ENCODE measurements around the gene XXYLT1.

Gene XXYLT1

DNA sequence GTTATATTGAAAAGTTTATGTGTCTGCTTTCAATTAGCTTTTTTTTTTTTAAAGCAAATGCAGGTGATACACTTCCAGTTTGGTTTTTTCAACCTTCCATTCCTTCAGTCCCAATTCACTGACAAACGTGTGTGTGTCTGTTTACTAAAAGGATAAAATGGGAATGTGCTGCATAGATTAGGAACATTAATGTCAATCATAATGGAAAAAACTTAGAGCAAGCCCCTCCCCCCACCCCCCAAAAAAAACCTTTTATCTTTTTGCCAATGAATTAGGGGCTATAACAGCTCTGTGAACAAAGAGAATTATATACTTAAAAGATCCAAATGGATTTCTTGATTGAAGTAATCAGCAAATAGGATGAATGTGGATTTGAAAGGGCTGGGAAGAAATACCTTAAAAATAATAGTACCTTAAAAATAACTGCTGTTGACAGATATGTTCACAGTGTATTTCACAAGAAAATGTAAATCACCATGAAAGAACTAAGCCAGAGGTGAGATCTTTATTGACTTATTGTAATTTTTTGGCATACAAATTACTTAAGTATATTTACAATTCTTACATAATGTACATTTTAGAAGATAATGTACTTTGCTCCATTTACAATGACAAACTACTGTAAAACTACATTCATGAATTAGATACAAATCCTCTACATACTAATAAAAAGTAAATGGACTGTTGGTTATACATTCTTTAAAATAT is 3.5 kb upstream of the XXYLT1 start:
- H3K4me3 ChIP-seq (replicated peaks; ENCODE audit: low read depth, low read length) = no peak overlapping the region
- TF ChIP-seq, protein P1, sequence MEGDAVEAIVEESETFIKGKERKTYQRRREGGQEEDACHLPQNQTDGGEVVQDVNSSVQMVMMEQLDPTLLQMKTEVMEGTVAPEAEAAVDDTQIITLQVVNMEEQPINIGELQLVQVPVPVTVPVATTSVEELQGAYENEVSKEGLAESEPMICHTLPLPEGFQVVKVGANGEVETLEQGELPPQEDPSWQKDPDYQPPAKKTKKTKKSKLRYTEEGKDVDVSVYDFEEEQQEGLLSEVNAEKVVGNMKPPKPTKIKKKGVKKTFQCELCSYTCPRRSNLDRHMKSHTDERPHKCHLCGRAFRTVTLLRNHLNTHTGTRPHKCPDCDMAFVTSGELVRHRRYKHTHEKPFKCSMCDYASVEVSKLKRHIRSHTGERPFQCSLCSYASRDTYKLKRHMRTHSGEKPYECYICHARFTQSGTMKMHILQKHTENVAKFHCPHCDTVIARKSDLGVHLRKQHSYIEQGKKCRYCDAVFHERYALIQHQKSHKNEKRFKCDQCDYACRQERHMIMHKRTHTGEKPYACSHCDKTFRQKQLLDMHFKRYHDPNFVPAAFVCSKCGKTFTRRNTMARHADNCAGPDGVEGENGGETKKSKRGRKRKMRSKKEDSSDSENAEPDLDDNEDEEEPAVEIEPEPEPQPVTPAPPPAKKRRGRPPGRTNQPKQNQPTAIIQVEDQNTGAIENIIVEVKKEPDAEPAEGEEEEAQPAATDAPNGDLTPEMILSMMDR (IDR thresholded peaks at IDR 0.05; ENCODE audit: low read depth, low read length, missing control alignments) = no peak
- no peak for DNase-seq (ENCODE audit: extremely low read depth, low read depth)

DNA sequence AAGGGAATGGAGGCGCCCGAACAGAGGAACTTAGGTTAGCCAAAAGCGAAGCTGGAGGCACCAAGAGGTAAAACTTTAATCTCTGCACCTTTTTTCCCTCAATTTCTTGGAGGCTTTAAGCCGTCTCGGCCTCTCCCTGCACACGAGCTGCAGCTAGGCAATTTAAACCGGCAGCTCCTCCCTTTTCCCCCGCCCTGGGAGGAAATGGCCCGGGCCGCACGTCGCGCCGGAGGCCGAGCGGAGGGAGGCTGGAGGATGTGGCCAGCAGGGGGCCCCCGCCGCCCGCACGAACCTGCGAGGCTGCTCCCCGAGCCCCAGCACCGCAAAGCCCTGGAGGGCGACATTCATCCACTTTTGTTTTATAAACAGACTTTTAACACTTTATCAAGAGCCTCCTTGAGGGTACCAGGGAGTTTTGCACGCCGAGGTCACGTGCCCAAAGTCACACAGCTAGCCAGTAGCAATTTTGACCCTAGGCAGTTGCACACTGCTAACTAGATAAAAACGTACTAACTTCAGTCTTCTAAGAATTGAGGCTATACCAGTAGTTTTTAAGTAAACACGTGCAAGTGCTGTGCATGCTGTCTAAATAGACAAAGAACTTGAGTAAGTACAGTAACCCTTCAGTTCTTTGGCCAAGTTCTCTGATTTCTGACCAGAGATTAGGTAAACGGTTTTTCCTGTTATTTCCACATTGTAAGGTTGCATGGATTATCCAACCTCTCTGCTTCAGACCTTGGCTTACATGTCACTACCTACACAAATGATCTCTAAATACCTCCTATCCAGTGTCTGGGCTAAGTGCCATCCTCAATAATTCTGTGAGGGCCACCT is 668 bp upstream of the XXYLT1 start:
- peak; percentile 61 for DNase-seq (ENCODE audit: extremely low read depth, low read depth)
- peak overlapping the region; percentile 79 for H3K4me3 ChIP-seq (replicated peaks; ENCODE audit: low read depth, low read length)
- TF ChIP-seq, protein P1 (IDR thresholded peaks at IDR 0.05; ENCODE audit: low read depth, low read length, missing control alignments) = peak; percentile 94

DNA sequence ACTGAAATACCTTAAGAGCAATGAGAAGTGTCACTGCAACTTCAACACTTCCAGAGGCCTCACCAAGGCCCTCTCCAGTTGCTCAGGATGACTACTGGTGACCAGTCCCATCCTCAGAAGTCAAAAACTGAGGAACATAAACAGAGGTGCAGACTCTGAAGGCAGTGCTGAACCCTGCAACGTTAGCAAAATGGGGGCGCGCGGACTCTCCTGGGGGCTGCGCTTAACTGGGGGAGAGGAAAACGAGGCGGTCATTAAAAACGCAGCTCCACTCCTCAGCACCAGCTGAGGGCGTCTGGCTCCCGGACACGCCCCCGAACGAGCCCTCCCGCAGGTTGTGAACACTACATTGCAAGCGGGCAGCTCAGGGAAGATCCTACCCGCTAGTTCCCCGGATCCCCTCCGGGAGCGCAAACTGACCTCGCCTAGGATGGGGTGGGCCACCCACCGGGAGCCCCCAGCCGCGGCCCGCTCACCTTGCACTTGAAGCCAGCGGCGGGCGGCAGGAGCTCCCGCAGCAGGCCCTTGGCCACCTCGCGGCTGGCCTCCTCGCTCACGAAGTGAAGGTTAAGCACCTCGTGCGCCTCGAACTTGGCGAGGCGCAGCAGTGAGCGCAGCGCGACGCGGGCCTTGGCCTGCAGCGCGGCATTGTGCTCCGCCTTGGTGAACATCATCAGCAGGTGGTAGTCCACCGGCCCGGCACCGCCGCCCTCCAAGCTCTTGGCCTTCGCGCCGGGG is 711 bp downstream of the XXYLT1 start:
- TF ChIP-seq, protein P1 (IDR thresholded peaks at IDR 0.05; ENCODE audit: low read depth, low read length, missing control alignments) = no peak
- no peak for DNase-seq (ENCODE audit: extremely low read depth, low read depth)
- H3K4me3 ChIP-seq (replicated peaks; ENCODE audit: low read depth, low read length) = peak overlapping the region; percentile 79

DNA sequence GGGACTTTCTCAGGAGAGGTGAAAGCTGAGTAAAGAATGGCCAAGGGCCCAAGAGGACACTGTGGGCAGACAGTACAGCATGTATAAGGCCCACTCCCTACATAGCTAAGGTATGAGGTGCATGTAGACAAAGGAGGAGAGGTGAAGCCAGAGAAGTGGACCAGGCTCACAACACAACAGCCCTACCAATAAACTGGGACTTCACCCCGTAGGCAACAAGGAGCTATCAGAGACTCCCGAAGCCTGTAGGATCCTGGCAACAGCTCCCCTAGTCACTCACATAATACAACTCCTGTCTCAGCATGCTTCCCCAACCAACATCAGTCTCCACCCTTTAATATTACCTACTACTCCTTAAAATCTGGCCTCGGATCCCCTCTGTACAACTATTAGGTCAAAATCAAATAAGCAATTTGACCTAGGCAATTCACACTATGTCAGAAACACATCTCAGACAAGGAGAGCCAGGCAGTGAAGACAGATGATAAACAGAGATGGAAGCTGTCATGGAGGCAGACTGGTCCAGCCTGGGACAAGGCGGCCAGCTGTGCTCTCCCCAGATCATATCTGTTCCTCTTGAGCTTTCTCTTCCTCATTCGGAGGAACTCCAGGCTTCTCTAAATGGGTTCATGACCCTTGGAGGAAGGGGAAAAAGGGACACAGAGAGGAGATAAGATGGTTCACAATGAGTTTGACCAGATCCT is 1.4 kb downstream of the XXYLT1 start:
- no peak for DNase-seq (ENCODE audit: extremely low read depth, low read depth)
- H3K4me3 ChIP-seq (replicated peaks; ENCODE audit: low read depth, low read length) = peak overlapping the region; percentile 79
- TF ChIP-seq, protein P1 (IDR thresholded peaks at IDR 0.05; ENCODE audit: low read depth, low read length, missing control alignments) = no peak

DNA sequence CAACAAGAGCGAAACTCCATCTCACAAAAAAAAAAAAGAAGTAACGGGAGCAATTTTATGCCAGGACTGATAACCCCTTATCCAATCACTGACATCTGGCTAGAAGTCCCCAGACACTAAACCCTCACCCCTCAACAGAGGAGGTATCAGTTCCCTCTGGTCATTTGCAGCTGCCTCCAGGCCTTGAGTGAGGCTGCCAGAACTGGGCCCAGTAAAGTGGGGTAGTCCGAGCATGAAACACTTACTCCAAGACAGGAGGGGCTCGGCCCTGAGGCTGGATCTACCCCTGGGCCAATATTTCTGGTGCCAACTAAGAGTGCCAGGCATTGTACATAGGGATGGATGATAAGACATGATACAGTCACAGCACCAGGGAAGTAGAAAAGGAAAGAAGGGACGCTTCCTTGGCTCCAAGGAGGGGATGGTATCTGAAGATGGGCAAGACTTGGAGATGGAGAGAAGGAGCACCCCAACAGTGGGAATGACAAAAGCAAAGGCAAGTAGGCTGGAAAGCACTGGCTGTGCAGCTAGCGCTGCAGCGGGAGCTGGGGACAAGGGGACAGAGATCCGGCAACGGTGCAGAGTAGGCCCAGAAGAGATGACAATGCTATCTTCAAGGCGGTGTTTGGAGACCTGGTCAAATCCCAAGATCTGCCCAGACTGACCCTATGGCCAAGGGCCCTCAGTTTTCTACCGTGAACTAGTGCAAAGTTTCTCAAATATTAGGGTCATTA is 2.2 kb downstream of the XXYLT1 start:
- peak overlapping the region; percentile 79 for H3K4me3 ChIP-seq (replicated peaks; ENCODE audit: low read depth, low read length)
- TF ChIP-seq, protein P1 (IDR thresholded peaks at IDR 0.05; ENCODE audit: low read depth, low read length, missing control alignments) = no peak
- no peak for DNase-seq (ENCODE audit: extremely low read depth, low read depth)

DNA sequence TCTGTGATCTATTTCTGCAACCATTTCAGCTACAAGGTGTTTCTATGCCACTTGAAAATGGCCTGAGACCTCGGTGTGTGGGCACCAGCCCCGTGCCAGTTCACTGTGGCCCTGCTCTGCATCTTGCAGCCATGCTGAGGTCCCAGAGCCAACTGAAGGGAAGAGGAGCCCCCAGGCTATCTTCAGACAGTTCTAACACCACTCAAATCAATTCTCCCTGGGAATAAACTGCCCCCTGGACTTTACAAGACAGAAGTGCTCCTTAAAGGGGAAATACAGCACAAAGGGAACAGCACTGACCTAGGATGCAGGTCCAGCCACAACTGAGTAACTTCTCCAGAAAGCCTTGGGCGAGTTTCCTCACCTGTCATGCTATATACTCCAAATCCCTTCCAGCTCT is 3.9 kb downstream of the XXYLT1 start:
- no peak overlapping the region for H3K4me3 ChIP-seq (replicated peaks; ENCODE audit: low read depth, low read length)
- TF ChIP-seq, protein P1 (IDR thresholded peaks at IDR 0.05; ENCODE audit: low read depth, low read length, missing control alignments) = no peak
- DNase-seq (ENCODE audit: extremely low read depth, low read depth) = no peak

Data from HFF-Myc (cell line).